Measurements from ENCODE around the gene OR5L2. TPM values are rescaled to one million over a fixed set of nuclear protein-coding genes. Genes with fewer than 3 reads are reported as not detected.

The OR5L2 gene
- not detected for total RNA-seq

DNA sequence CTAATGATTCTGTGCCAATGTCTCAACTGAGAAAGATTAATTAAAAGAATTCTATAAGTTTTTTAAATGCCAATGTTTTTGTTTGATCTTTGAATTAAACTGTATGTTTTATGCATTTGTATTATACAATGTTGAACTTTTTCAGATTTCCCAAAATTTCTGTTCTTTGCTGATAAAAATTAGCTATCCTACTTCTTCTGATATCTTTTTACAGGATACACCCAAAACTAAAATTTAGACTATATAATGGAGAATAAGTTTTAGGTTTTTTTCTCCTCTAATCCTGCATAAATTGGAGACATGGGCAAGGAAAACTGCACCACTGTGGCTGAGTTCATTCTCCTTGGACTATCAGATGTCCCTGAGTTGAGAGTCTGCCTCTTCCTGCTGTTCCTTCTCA is at the start of gene OR5L2:
TSS of gene OR5L2 (plus strand) at position 301 of the 400 bp plus-strand sequence. CDS start at position 301, 0 bp downstream.

DNA sequence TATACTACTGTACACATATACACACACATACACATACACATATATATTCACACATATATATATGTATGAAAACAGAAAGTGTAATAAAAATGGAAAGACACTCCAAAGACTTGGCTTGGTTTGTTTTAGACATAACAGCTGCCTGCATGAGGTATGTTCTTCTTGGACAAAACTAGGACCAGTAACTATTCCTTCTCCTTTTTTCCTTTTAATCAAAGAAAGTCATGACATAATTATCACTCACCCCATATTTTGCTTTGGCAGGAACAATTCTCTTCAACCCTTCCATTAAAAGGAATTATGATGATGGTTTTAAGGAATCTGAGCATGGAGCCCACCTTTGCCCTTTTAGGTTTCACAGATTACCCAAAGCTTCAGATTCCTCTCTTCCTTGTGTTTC is 31.8 kb upstream of the OR5L2 start, which contains the start of gene OR5D14:
TSS of gene OR5D14 (plus strand) at position 301 of the 400 bp plus-strand sequence. CDS start at position 301, 0 bp downstream.

DNA sequence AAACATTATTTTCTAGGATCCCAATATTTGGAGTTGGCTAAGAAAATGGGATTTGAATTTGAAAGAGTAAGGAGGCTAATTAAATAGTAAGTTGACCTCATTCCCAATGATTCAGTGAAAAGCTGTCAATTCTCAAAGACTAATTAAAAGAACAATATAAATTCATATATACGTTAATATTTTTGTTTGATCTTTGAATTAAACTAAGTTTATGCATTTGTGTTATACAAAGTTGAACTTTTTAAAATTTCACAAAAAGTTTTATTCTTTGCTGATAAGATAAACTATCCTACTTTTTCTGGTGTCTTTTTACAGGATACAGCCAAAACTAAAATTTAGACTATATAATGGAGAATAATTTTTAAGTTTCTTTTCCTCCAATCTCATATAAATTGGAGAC is 16.0 kb upstream of the OR5L2 start, which contains the start of gene OR5L1:
TSS of gene OR5L1 (plus strand) at position 301 of the 400 bp plus-strand sequence. CDS start 100 bp downstream, outside the sequence.

DNA sequence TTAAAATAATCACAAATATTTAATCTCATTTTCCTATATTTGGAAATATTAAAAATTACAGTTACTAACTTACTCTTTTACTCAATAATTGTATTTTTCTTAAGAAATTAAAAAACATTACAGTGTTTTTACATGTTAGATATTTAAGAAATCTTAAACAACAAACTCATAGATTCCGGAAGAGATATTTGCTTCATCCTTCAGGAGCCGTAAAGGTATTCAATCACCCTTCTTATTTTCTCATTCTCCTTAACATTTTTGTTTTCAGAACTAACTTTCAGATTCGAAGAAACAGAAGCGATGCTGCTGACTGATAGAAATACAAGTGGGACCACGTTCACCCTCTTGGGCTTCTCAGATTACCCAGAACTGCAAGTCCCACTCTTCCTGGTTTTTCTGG is 7.7 kb upstream of the OR5L2 start, which contains the start of gene OR5D18:
TSS of gene OR5D18 (plus strand) at position 301 of the 400 bp plus-strand sequence. CDS start at position 301, 0 bp downstream.

DNA sequence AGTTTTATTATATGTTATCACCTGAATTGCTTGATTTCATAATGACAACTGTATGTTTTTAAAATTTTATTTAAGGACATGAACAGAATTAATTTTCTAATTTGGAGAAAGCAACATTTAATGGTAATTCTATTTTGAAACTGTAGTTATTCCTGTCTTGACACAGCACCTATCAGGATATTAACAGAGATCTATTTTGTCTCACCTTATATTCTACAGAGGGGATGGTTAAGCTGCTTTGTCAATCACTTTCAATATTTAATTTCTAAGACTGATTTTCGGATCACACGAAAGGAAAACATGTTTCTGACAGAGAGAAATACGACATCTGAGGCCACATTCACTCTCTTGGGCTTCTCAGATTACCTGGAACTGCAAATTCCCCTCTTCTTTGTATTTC is 11.4 kb downstream of the OR5L2 start, which contains the start of gene OR5D16:
TSS of gene OR5D16 (plus strand) at position 301 of the 400 bp plus-strand sequence. CDS start at position 301, 0 bp downstream.

Other genes with a start within 250 kb of the OR5L2 start
- not detected for gene OR4C11, start 219.6 kb upstream of the OR5L2 start, total RNA-seq
- gene OR4P4, start 192.1 kb upstream of the OR5L2 start, total RNA-seq: not detected
- not detected for gene OR4S2, start 178.9 kb upstream of the OR5L2 start, total RNA-seq
- gene OR4C6, start 165.0 kb upstream of the OR5L2 start, total RNA-seq: not detected
- not detected for gene OR5D13, start 53.8 kb upstream of the OR5L2 start, total RNA-seq
- not detected for gene OR5D14, start 31.7 kb upstream of the OR5L2 start, total RNA-seq
- not detected for gene OR5L1, start 15.9 kb upstream of the OR5L2 start, total RNA-seq
- gene OR5D18, start 7.6 kb upstream of the OR5L2 start, total RNA-seq: not detected
- not detected for gene OR5D16, start 11.5 kb downstream of the OR5L2 start, total RNA-seq
- gene TRIM51, start 56.1 kb downstream of the OR5L2 start, total RNA-seq: not detected
- gene OR5W2, start 87.4 kb downstream of the OR5L2 start, total RNA-seq: not detected
- gene OR5I1, start 109.2 kb downstream of the OR5L2 start, total RNA-seq: not detected
- not detected for gene OR10AG1, start 142.7 kb downstream of the OR5L2 start, total RNA-seq
- not detected for gene OR5F1, start 167.4 kb downstream of the OR5L2 start, total RNA-seq
- not detected for gene OR5AS1, start 200.4 kb downstream of the OR5L2 start, total RNA-seq